ENCODE data around the gene PRAMEF8.
"Not testable (repeated sequence)": the region's sequence is repeated elsewhere in the genome, so short reads cannot be mapped to it uniquely, and the experiment has no call there.

Gene PRAMEF8

GRCh38 chr1:13237572-13237971 lies 47.4 kb downstream of the PRAMEF8 start:
- H3K4me3 Mint-ChIP-seq, H3K27me3 Mint-ChIP-seq, H3K9me3 Mint-ChIP-seq, H3K4me1 Mint-ChIP-seq, DNase-seq, H3K27ac Mint-ChIP-seq, ATAC-seq: not testable (repeated sequence)

GRCh38 chr1:13234057-13234456 lies 50.9 kb downstream of the PRAMEF8 start:
- H3K4me3 Mint-ChIP-seq, H3K27me3 Mint-ChIP-seq, ATAC-seq, H3K4me1 Mint-ChIP-seq, DNase-seq, H3K9me3 Mint-ChIP-seq: not testable (repeated sequence)
- peak overlapping the region in 1 of 2 donors; percentile 19 for H3K27ac Mint-ChIP-seq

GRCh38 chr1:13232056-13232455 lies 52.9 kb downstream of the PRAMEF8 start:
- not testable (repeated sequence) for H3K4me3 Mint-ChIP-seq, DNase-seq, H3K27ac Mint-ChIP-seq, H3K9me3 Mint-ChIP-seq, H3K27me3 Mint-ChIP-seq, H3K4me1 Mint-ChIP-seq, ATAC-seq

Data from stimulated activated naive CD8-positive, alpha-beta T cell treated with anti-CD3 and anti-CD28 coated beads, Interleukin-15, amount 100 ng/mL, for 72 hours (primary cell).